Esophagus squamous epithelium (tissue), 4 donors: Measurements from ENCODE around the gene HMGB3.

Source experiments
- CTCF ChIP-seq, 6 experiments: fragments of 450-650 bp in 4 of 6; fragments of 200-600 bp in 2 of 6; sonication (generic) in 2 of 6; IDR thresholded peaks; one replicate each; pipeline ENCODE4 v1.5.1; 2016 to 2019; ENCODE audit warnings: antibody characterized with exemption in 6 of 6, mild to moderate bottlenecking in 4 of 6, moderate library complexity in 4 of 6
- POLR2A ChIP-seq, 4 donors: fragments of 450-650 bp; IDR thresholded peaks; one replicate each; pipeline ENCODE4 v1.6.1; 2017; ENCODE audit warnings: antibody characterized with exemption in 4 of 4, mild to moderate bottlenecking in 4 of 4, moderate library complexity in 3 of 4

- TF ChIP-seq CTCF (IDR thresholded peaks at IDR 0.05) = no peak
- TF ChIP-seq POLR2A (IDR thresholded peaks at IDR 0.05) = no peak
These were observed 56.2 kb downstream of the HMGB3 start for GRCh38 chrX:151039351-151039750.
